ENCODE data around the gene C2orf42. TPM values are rescaled to one million over a fixed set of nuclear protein-coding genes. Genes with fewer than 3 reads are reported as not detected.
"Not testable (repeated sequence)": the region's sequence is repeated elsewhere in the genome, so short reads cannot be mapped to it uniquely, and the experiment has no call there.

The C2orf42 gene
- total RNA-seq, 2 experiments from 2014 or later: 23.5 to 23.9 TPM

DNA sequence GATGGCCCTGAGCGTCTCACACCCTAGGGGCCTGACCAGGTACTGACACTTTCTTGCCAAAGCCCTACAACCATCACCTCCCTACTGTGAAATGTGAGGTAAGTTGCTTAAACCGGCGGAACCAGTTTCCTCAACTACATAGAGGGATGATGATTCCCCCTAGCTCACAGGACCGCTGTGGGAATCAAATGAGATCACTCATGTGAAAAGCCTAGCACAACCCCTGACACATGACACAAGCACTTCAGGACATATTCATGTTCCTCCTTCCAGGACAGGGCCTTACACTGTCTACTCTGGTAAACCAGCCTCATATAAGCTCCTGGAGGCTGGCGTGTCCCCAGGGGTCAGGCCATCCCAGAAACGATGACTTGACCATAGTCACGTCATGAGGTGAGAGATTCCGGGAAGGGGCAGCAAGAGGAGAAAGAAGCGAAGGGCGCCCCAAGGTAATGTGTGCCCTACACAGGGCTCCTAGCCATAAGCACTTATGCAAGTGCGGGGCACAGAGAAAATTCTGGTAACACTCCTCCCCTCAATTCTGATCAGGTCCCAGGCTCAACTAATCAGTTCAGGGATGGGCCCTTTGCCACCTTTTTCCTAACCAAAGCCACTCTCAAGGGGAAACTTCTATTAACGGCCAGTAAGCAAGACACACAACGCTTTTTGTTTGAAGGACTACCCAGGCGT lies 49.5 kb downstream of the C2orf42 start:
- Mint-ChIP-seq H3K27me3 (no peaks in the 10 kb centered on the region), H3K27ac (peak overlapping the region; percentile 96), H3K9me3 (no peaks in the 10 kb centered on the region), H3K4me3 (peak overlapping the region; percentile 89), H3K4me1 (ENCODE audit: low read depth) (peaks cover 64% of the 10 kb centered on the region), H3K36me3 (peaks cover 7% of the 10 kb centered on the region)
- intact Hi-C loops (cut with micrococcal nuclease): loop anchor here (1.0 to 10.0 kb wide), 4 partner anchors 8 to 757 kb away; partner anchors contain the start of gene GFPT1
- ChIA-PET POLR2A (interaction anchor here (0.6 to 4.8 kb wide), 9 partner anchors 9 to 227 kb away, joined by 3 to 86 read pairs (median 7); partner anchors contain the start of genes MXD1, PCBP1 and PCYOX1), CTCF (interaction anchor here (0.7 to 4.2 kb wide), 9 partner anchors 8 to 229 kb away, joined by 3 to 50 read pairs (median 9); partner anchors contain the start of genes MXD1 and PCBP1)
- peak; percentile 85 for DNase-seq

DNA sequence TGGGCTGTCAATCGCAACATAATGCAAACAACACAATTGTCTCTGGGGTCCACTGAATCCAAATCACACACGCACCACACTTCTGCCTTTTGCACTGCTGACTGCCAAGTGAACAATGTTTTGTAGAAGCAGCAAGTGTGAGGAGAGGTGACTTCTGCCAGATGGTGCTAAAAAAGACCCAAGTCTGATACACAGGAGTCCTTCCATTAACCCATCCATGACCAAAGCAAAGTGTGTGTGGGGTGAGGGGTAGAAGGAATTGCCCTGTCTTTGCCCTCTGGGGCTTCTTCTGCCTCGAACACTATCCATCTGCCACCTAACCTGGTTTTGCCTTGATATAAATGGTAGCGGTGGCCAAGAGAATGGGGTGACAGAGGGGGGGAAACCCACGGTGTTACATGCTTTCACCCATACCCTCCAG lies 50.0 kb downstream of the C2orf42 start:
- peaks cover 64% of the 10 kb centered on the region for H3K4me1 Mint-ChIP-seq (ENCODE audit: low read depth)
- no peaks in the 10 kb centered on the region for H3K27me3 Mint-ChIP-seq
- peak overlapping the region; percentile 96 for H3K27ac Mint-ChIP-seq
- intact Hi-C loops (cut with micrococcal nuclease): loop anchor here (1.0 to 10.0 kb wide), 4 partner anchors 8 to 756 kb away; partner anchors contain the start of gene GFPT1
- ChIA-PET CTCF (interaction anchor here (0.7 to 4.2 kb wide), 6 partner anchors 16 to 228 kb away, joined by 3 to 50 read pairs (median 12); partner anchors contain the start of genes MXD1 and PCBP1), POLR2A (interaction anchor here (0.6 to 4.8 kb wide), 9 partner anchors 8 to 227 kb away, joined by 3 to 86 read pairs (median 7); partner anchors contain the start of genes MXD1, PCBP1 and PCYOX1)
- peak overlapping the region; percentile 89 for H3K4me3 Mint-ChIP-seq
- no peak for DNase-seq
- peaks cover 7% of the 10 kb centered on the region for H3K36me3 Mint-ChIP-seq
- H3K9me3 Mint-ChIP-seq: no peaks in the 10 kb centered on the region

DNA sequence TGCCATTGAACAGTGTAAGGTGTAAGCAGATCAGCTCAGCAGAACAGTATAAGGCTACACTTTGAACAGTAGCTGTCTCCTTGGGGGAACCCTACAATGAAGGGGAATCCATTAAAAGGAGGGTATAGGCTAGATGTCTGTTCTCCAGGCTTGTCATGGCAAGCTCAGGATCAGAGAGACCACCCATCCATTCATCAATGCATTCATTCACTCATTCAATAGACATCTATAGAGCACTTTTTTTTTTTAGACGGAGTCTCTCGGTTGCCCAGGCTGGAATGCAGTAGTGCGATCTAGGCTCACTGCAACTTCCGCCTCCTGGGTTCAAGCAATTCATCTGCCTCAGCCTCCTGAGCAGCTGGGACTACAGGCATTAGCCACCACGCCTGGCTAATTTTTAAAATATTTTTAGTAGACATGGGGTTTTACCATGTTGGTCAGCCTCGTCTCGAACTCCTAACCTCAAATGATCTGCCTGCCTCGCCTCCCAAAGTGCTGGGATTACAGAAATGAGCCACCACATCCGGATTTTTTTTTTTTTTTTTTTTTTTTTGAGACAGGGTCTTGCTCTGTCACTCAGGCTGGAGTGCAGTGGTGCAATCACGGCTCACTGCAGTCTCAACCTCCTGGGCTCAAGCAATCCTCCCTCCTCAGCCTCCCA lies 56.4 kb downstream of the C2orf42 start:
- DNase-seq: peak; percentile 45
- intact Hi-C loops (cut with micrococcal nuclease): loop anchor here (1.0 to 10.0 kb wide), 2 partner anchors 26 to 490 kb away; partner anchors contain the start of gene AAK1
- H3K27ac Mint-ChIP-seq: peak overlapping the region; percentile 100
- peak overlapping the region; percentile 94 for H3K4me3 Mint-ChIP-seq
- POLR2A ChIA-PET: interaction anchor here (0.8 to 6.7 kb wide), 11 partner anchors 8 to 220 kb away, joined by 3 to 135 read pairs (median 14); partner anchors contain the start of genes C2orf42, MXD1, PCBP1 and SNRPG
- not testable (repeated sequence) for H3K9me3 Mint-ChIP-seq, H3K36me3 Mint-ChIP-seq, H3K27me3 Mint-ChIP-seq
- CTCF ChIA-PET: interaction anchor here (1.0 to 5.2 kb wide), 9 partner anchors 8 to 222 kb away, joined by 3 to 32 read pairs (median 7); partner anchors contain the start of gene MXD1
- peaks cover 76% of the 10 kb centered on the region for H3K4me1 Mint-ChIP-seq (ENCODE audit: low read depth)

DNA sequence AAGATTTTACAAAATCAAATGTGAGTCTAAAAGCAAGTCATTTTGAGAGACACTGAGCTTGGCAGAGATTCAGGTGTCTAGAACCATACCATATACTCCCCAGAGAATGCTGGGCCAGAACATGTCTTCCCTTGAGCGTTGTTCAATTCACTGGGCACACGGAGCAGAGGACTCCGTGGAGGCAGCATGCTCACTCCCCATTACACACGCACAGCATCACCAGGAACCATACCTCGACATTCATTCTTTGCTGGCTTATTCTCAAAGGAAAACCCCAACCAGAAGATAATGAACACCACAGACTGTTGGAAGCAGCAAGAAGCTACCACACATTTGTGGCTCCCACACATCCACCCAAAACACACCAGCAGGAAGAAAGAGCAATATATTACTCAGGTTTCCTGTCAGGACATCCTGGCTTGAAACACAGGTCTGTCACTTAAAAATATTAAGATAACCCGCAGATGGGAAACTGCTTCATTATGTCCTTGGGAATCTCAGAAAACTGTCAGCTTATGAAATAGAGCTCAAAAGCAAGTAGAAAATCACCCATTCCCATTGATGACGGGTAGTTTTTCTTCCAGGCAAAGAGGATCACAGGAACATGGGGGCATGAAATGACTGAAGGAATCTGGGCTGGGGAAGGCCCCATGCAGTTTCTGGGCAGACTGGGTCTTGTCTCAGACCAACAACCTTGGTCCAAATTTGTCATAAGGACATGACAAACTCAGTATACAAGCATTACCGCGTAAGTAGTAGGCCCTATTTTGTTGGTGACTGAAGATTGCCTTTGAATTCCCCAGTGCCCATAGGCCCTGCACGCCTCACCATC lies 57.1 kb downstream of the C2orf42 start:
- Mint-ChIP-seq H3K36me3 (peaks cover 1% of the 10 kb centered on the region), H3K4me1 (ENCODE audit: low read depth) (peaks cover 74% of the 10 kb centered on the region), H3K4me3 (peak overlapping the region; percentile 94), H3K27ac (peak overlapping the region; percentile 100), H3K9me3 (no peaks in the 10 kb centered on the region), H3K27me3 (no peaks in the 10 kb centered on the region)
- POLR2A ChIA-PET: interaction anchor here (0.8 to 6.7 kb wide), 13 partner anchors 9 to 220 kb away, joined by 3 to 135 read pairs (median 10); partner anchors contain the start of genes C2orf42, MXD1, PCBP1 and PCYOX1
- intact Hi-C loops (cut with micrococcal nuclease): loop anchor here (1.0 to 10.0 kb wide), 6 partner anchors 8 to 489 kb away; partner anchors contain the start of gene AAK1
- DNase-seq: peak; percentile 63
- CTCF ChIA-PET: interaction anchor here (1.0 to 5.2 kb wide), 12 partner anchors 9 to 221 kb away, joined by 3 to 32 read pairs (median 7); partner anchors contain the start of gene MXD1

DNA sequence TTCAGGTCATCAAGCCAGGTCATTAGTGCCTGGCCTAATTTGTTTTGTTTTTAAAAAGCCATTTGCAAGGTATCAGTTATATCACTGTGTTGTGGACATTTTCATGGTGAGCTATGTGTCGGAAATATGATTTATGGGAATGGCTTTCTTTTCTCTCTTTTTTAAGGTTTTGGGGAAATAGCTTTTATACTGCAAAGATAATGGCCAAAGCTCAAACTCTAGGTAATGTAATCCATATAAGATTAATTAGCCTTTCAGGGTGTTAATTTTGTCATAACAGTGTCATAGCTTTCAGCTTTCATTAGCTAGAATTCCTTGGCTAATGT lies 57.7 kb downstream of the C2orf42 start:
- H3K4me3 Mint-ChIP-seq: peak overlapping the region; percentile 94
- peaks cover 1% of the 10 kb centered on the region for H3K36me3 Mint-ChIP-seq
- ChIA-PET CTCF (interaction anchor here (0.6 to 5.2 kb wide), 10 partner anchors 8 to 220 kb away, joined by 4 to 32 read pairs (median 8); partner anchors contain the start of gene MXD1), POLR2A (interaction anchor here (1.3 to 6.7 kb wide), 13 partner anchors 8 to 219 kb away, joined by 4 to 135 read pairs (median 10); partner anchors contain the start of genes C2orf42, MXD1, PCBP1 and PCYOX1)
- peaks cover 75% of the 10 kb centered on the region for H3K4me1 Mint-ChIP-seq (ENCODE audit: low read depth)
- intact Hi-C loops (cut with micrococcal nuclease): loop anchor here (1.0 to 10.0 kb wide), 5 partner anchors 8 to 488 kb away; partner anchors contain the start of gene AAK1
- DNase-seq: no peak
- H3K27ac Mint-ChIP-seq: peak overlapping the region; percentile 100
- H3K9me3 Mint-ChIP-seq: no peaks in the 10 kb centered on the region
- H3K27me3 Mint-ChIP-seq: no peaks in the 10 kb centered on the region

DNA sequence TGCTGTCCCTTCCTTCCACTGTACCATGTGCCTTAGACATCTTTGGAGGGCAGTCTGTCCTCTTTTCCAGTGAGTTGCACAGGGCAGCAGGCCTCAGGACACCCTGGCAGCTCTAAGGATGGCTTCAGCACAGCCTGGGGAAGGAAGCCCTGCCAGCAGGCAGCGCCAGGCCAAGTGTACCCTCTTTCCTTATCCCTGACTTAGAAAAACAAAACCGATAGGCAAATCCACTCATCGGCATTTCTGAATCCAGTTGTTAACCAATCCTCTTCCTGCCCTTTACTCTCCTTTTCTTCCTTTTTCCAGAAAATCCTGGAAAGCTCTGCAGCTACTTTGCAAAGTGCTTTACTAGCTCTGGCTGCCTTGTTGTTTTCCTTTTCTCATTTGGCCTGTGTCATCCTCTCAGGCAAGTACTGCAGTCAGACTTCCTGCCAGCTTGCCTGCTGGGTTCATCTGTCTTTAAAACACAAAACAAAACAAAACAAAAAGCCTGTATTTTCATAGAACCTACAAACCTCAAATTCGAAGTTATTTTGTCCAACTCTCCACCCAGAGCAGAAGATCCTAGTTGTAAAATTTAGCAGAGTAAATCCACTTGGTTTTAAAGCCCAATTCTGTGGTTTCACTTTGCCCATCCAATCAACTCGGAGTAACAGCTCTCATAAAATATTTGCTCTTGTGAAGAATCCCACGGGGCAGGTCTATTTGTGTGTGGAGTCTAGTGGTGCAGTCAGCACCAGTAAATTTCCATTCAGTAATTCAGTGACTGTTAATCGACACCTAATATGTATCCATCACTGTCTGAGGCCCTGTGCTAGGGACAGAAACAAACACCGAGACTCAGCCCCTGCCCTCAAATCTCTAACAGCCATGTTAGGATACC lies 58.3 kb downstream of the C2orf42 start:
- POLR2A ChIA-PET: interaction anchor here (1.3 to 6.7 kb wide), 12 partner anchors 8 to 218 kb away, joined by 4 to 135 read pairs (median 12); partner anchors contain the start of genes C2orf42, MXD1, PCBP1 and PCYOX1
- Mint-ChIP-seq H3K9me3 (no peaks in the 10 kb centered on the region), H3K4me1 (ENCODE audit: low read depth) (peaks cover 75% of the 10 kb centered on the region), H3K4me3 (peak overlapping the region; percentile 94), H3K27ac (peak overlapping the region; percentile 100), H3K27me3 (no peaks in the 10 kb centered on the region), H3K36me3 (peaks cover 1% of the 10 kb centered on the region)
- DNase-seq: peak; percentile 53
- intact Hi-C loops (cut with micrococcal nuclease): loop anchor here (1.0 to 10.0 kb wide), 5 partner anchors 8 to 488 kb away; partner anchors contain the start of gene AAK1
- CTCF ChIA-PET: interaction anchor here (0.6 to 5.2 kb wide), 10 partner anchors 8 to 220 kb away, joined by 3 to 32 read pairs (median 8); partner anchors contain the start of gene MXD1

DNA sequence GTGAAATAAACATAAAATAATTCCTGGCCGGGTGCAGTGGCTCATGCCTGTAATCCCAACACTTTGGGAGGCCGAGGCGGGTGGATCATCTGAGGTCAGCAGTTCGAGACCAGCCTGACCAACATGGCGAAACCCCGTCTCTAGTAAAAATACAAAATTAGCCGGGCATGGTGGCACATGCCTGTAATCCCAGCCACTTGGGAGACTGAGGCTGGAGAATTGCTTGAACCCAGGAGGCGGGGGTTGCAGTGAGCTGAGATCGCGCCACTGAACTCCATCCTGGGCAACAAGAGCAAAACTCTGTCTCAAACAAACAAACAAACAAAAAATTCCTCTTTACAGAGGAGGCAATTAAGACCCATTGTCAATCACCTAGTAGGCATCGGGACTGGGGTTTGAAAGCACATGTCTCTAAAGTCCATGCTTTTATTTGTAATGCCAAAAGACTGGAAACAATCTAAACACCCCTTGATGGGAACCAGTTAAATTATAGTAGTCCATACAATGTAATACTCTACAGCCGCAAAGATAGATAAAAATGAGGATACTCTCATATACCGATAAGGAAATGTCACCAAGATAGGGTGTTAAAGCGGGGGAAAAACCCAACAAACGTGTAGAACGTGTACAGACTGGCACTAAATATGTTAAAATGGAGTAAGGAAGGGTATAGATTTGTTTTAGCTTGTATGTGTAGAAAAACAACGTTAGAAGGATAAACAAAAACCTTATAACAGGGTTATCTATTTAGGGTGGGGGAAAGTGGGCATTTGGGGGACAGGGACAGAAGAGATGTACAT lies 59.3 kb downstream of the C2orf42 start:
- CTCF ChIA-PET: interaction anchor here (0.8 to 5.2 kb wide), 7 partner anchors 11 to 219 kb away, joined by 3 to 32 read pairs (median 8); partner anchors contain the start of gene MXD1
- POLR2A ChIA-PET: interaction anchor here (1.3 to 6.7 kb wide), 10 partner anchors 7 to 217 kb away, joined by 5 to 135 read pairs (median 24); partner anchors contain the start of genes C2orf42, MXD1 and PCBP1
- H3K4me3 Mint-ChIP-seq: peak overlapping the region; percentile 72

DNA sequence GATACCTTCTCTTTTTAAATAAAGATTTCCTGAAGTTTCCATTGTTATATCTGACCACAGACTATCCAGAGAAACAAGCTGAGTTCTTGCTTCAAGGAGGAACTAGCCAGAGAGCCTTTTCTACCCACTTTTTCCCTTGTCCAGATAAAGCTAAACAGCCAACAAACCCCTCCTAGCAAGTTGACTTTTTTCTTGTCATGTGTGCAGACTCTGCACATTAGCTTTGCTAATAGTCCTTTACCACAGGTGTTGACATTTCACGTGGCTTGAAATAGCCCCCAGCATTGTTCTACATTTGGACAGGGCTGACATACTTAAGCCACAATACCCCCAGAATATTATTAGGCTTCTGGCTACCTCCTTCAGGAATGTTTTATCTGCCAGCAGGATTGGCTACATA lies 62.8 kb downstream of the C2orf42 start:
- H3K4me3 Mint-ChIP-seq: no peak overlapping the region
- no peak for DNase-seq
- H3K27ac Mint-ChIP-seq: peak overlapping the region; percentile 57
- H3K9me3 Mint-ChIP-seq: no peaks in the 10 kb centered on the region
- ChIA-PET POLR2A (interaction anchor here (1.1 to 8.6 kb wide), 3 partner anchors 7 to 43 kb away, joined by 4 to 108 read pairs (median 32); partner anchors contain the start of gene PCBP1), CTCF (interaction anchor here (0.7 to 1.0 kb wide), 2 partner anchors 9 to 15 kb away, joined by 3 read pairs; no protein-coding TSS in a partner anchor)
- H3K36me3 Mint-ChIP-seq: peaks cover 6% of the 10 kb centered on the region
- H3K27me3 Mint-ChIP-seq: no peaks in the 10 kb centered on the region
- intact Hi-C loops (cut with micrococcal nuclease): no loop called here
- peaks cover 64% of the 10 kb centered on the region for H3K4me1 Mint-ChIP-seq (ENCODE audit: low read depth)

More for the DNA sequence above, 59.3 kb downstream of the C2orf42 start:
- Mint-ChIP-seq H3K4me1 (ENCODE audit: low read depth) (peaks cover 78% of the 10 kb centered on the region), H3K27ac (peak overlapping the region; percentile 100)
- intact Hi-C loops (cut with micrococcal nuclease): loop anchor here (10.0 kb wide), 1 partner anchor 487 kb away; the partner anchor contains the start of gene AAK1
- not testable (repeated sequence) for H3K27me3 Mint-ChIP-seq, H3K36me3 Mint-ChIP-seq, H3K9me3 Mint-ChIP-seq, DNase-seq

DNA sequence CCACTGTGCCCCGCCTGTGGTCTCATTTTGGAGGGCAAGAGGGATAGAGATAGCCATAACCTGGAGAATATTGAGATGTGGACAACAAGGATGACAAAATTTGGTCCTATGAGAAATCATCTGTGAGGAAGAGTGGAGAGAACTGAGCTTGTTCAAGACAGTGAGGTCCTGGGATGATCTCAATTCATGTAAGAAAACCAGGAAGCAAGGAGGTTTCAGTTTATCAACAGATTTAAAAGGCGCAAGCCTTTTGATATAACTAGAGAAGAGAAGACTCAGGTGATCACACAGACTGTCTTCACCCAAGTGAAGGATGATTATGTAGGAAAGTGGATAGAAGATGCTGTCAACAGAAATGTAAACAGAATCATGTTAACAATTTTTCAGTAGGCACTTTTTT lies 64.4 kb downstream of the C2orf42 start:
- Mint-ChIP-seq H3K36me3 (peaks cover 5% of the 10 kb centered on the region), H3K4me3 (peak overlapping the region; percentile 92)
- intact Hi-C loops (cut with micrococcal nuclease): no loop called here

More for the DNA sequence above, 64.4 kb downstream of the C2orf42 start:
- H3K27me3 Mint-ChIP-seq: no peaks in the 10 kb centered on the region
- peak overlapping the region; percentile 98 for H3K27ac Mint-ChIP-seq
- POLR2A ChIA-PET: interaction anchor here (2.8 to 8.6 kb wide), 6 partner anchors 9 to 212 kb away, joined by 20 to 108 read pairs (median 48); partner anchors contain the start of genes MXD1 and PCBP1
- H3K9me3 Mint-ChIP-seq: no peaks in the 10 kb centered on the region
- DNase-seq: no peak
- CTCF ChIA-PET: interaction anchor here (1.0 to 3.1 kb wide), 7 partner anchors 10 to 213 kb away, joined by 3 to 10 read pairs (median 5); no protein-coding TSS in a partner anchor
- H3K4me1 Mint-ChIP-seq (ENCODE audit: low read depth): peaks cover 66% of the 10 kb centered on the region
